Ovary (tissue), 9 donors: ENCODE results near the gene HUNK. TPM values are rescaled to one million over a fixed set of nuclear protein-coding genes. Genes with fewer than 3 reads are reported as not detected.

ENCODE experiments used
- DNase-seq, 5 donors: peaks; one replicate each; pipeline ENCODE4 v3.0.0-alpha.2; 2019 to 2020
- H3K27ac ChIP-seq, 2 donors: fragments of 200-600 bp; one replicate each; pipeline versions ENCODE4 v1.5.1 to v1.8.0; 2019 to 2022
- H3K27me3 ChIP-seq: fragments of 200-600 bp; one replicate; pipeline ENCODE4 v1.8.0; 2022
- H3K36me3 ChIP-seq: fragments of 200-600 bp; sonication (generic); one replicate; pipeline ENCODE4 v1.5.1; 2019
- H3K4me1 ChIP-seq: one replicate; pipeline ENCODE4 v1.8.1; 2013; ENCODE audit warnings: mild to moderate bottlenecking, moderate library complexity; ENCODE audit not compliant: insufficient read depth
- H3K4me3 ChIP-seq: fragments of 200-600 bp; sonication (generic); one replicate; pipeline ENCODE4 v1.5.1; 2017
- H3K9me3 ChIP-seq, 2 donors: fragments of 200-600 bp in 1 of 2; sonication (generic) in 1 of 2; one replicate each; pipeline versions ENCODE4 v1.5.1 to v1.8.1; 2013 to 2019; ENCODE audit warnings: mild to moderate bottlenecking in 1 of 2, moderate library complexity in 1 of 2
- EP300 ChIP-seq: sonication (generic); formaldehyde crosslinking; IDR thresholded peaks from one replicate; pipeline ENCODE4 v1.6.1; 2017; ENCODE audit warnings: antibody characterized with exemption
- POLR2A ChIP-seq: fragments of 450-650 bp; IDR thresholded peaks from one replicate; pipeline ENCODE4 v1.6.1; 2017; ENCODE audit warnings: antibody characterized with exemption, mild to moderate bottlenecking, moderate library complexity
- WGBS, 3 donors: extraction: QIAGEN DNeasy Blood & Tissue Kit in 1 of 3; methylation state at CpG; one replicate each; pipeline versions ENCODE4 v1.1.5 to v1.1.7; 2013 to 2017; 5-methylcytosine and 5-hydroxymethylcytosine counted together
- intact Hi-C, 4 donors: fragments of 100-400 bp; cut with DNase I; formaldehyde crosslinking; loops; one replicate each; pipeline versions ENCODE4 v1.11.0 to v1.15.1; 2022 to 2023
- polyA plus RNA-seq, 2 donors: library from polyadenylated mRNA; stranded (reverse); fragments of 200-250 nt in 1 of 2; fragments of 350-450 nt in 1 of 2; fragmentation: Illumina TruSeq in 1 of 2; extraction: RNeasy Lipid Tissue Mini Kit (QIAGEN cat#74804) in 1 of 2; gene quantifications; one replicate each; pipeline ENCODE4 v1.2.3, GENCODE V29; 2013 to 2014
- total RNA-seq, 7 donors: library from RNA; depleted of rRNA in 2 of 7; stranded (reverse); fragments of >200 nt in 2 of 7; fragmentation: NEBNext Ultra II Directional in 3 of 7; extraction: Animal tissue kit (Norgen Biotek cat#: 25700) in 3 of 7; gene quantifications; one replicate each; pipeline versions ENCODE4 v1.1.0 to v1.2.4, GENCODE V29; 2016 to 2023
- TF ChIP-seq, protein P1 (sequence below), 3 donors: fragments of 450-650 bp in 2 of 3; fragments of 200-600 bp in 1 of 3; IDR thresholded peaks; one replicate each; pipeline versions ENCODE4 v1.5.1 to v1.8.0; 2016 to 2022; ENCODE audit warnings: antibody characterized with exemption in 3 of 3, mild to moderate bottlenecking in 1 of 3
- donor health status: DM: no; HTN: no; CAD: no; lungs with moderate emphysema.
- donor health status: DM: no; HTN: no; CAD: no.
- donor health status: Bipolar disorder and iron deficiency.
- donor health status: DM: yes; HTN: yes; CAD: no.
- donor health status: DM: no; HTN: no; CAD: no.
- donor health status: DM: yes; HTN: yes; CAD: no.

Gene HUNK
- total and polyA plus RNA-seq, 9 donors = under 0.01 to 4.9 (median 1.6) TPM

- TF ChIP-seq POLR2A (no peak), EP300 (no peak)
- TF ChIP-seq, protein P1, sequence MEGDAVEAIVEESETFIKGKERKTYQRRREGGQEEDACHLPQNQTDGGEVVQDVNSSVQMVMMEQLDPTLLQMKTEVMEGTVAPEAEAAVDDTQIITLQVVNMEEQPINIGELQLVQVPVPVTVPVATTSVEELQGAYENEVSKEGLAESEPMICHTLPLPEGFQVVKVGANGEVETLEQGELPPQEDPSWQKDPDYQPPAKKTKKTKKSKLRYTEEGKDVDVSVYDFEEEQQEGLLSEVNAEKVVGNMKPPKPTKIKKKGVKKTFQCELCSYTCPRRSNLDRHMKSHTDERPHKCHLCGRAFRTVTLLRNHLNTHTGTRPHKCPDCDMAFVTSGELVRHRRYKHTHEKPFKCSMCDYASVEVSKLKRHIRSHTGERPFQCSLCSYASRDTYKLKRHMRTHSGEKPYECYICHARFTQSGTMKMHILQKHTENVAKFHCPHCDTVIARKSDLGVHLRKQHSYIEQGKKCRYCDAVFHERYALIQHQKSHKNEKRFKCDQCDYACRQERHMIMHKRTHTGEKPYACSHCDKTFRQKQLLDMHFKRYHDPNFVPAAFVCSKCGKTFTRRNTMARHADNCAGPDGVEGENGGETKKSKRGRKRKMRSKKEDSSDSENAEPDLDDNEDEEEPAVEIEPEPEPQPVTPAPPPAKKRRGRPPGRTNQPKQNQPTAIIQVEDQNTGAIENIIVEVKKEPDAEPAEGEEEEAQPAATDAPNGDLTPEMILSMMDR (IDR thresholded peaks at IDR 0.05) = no peak
- intact Hi-C loops = no loop called here
- no peak overlapping the region for H3K27ac ChIP-seq
- H3K9me3 ChIP-seq = no peaks in the 10 kb centered on the region
- no peak for DNase-seq
- no peak overlapping the region for H3K4me3 ChIP-seq
- WGBS, 3 donors = 95 to 96% (median 95%) methylated on average over 7 of the region's 7 CpGs
- no peaks in the 10 kb centered on the region for H3K27me3 ChIP-seq
- H3K36me3 ChIP-seq = no peaks in the 10 kb centered on the region
- H3K4me1 ChIP-seq = no peaks in the 10 kb centered on the region
Observed at GRCh38 chr21:31930001-31930400, 57.2 kb downstream of the HUNK start.

DNA sequence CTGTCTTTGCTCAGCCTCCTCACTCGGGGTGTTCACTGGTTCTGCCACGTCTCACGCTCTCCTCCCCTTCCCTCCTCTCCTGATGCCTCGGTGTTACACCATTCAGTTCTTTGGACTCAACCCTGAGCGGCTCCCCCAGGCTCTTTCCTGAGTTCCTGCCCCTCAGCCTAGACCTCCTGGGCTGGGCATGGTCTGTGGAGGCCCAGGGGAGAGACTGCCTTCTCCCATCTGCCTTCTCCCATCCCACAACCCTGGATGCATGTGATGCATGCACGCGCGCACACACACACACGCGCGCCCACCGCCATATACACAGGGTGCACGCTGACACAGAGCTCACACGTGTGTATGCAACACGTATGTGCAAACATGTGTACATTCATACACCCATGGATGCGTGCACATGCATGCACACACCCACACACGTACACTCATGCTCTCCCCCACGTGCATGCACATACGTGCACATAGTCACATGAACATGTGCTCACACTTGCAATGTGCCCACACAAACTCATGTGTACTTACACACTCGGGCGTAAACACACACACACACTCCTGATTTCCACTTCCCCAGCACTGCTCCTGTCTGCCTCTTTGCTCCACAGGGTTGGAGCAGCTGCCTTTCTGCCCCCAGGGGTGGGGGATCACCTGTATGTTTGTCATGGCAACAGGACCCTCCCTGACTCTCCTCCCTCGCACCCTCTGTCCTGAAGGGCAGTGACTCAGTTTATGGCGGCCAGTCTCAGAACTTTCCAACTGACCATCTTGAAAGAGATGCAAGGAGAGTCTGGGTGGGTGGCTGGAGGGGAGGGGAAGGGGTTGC, 59.0 kb downstream of the HUNK start:
- WGBS, 3 donors = 93 to 96% (median 94%) methylated on average over 23 of the region's 23 CpGs

GRCh38 chr21:31932470-31932764, 59.6 kb downstream of the HUNK start:
- no peak for DNase-seq
- WGBS, 3 donors = 52 to 67% (median 64%) methylated on average over 1 of the region's 1 CpG
- intact Hi-C loops = no loop called here
- Histone ChIP-seq H3K9me3 (no peaks in the 10 kb centered on the region), H3K4me1 (no peaks in the 10 kb centered on the region), H3K27ac (no peak overlapping the region), H3K4me3 (no peak overlapping the region), H3K27me3 (no peaks in the 10 kb centered on the region), H3K36me3 (no peaks in the 10 kb centered on the region)
- TF ChIP-seq EP300 = no peak
- TF ChIP-seq, protein P1 (IDR thresholded peaks at IDR 0.05) = no peak
- no peak for TF ChIP-seq POLR2A

More for the DNA sequence above, 59.0 kb downstream of the HUNK start:
- TF ChIP-seq POLR2A (no peak), EP300 (no peak)
- TF ChIP-seq, protein P1 (IDR thresholded peaks at IDR 0.05) = no peak
- DNase-seq = no peak
- Histone ChIP-seq H3K9me3 (no peaks in the 10 kb centered on the region), H3K27ac (no peak overlapping the region), H3K36me3 (no peaks in the 10 kb centered on the region), H3K4me3 (no peak overlapping the region), H3K4me1 (no peaks in the 10 kb centered on the region), H3K27me3 (no peaks in the 10 kb centered on the region)
- intact Hi-C loops = no loop called here

DNA sequence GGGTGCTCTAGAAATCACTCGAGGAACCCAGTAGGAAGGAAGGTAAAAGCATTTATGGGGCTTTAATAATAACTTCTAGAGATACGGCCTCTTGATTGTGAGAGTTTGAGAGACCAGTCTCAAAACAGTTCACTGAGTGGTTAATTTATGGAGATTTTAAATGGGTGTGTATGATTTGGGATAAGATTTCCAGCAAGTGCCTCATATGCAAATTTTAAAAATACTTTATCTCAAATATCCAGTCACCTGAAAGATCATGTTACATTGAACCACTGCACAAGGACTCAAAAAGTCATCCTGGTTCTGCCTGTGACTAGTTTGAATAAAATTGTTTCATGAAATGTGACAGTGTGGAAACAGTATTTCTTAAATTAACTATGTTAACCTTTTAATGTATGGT, 64.5 kb downstream of the HUNK start:
- no peaks in the 10 kb centered on the region for H3K27me3 ChIP-seq
- no peak overlapping the region for H3K4me3 ChIP-seq
- H3K9me3 ChIP-seq = no peaks in the 10 kb centered on the region
- no peak for TF ChIP-seq EP300
- no peak for TF ChIP-seq POLR2A
- TF ChIP-seq, protein P1 (IDR thresholded peaks at IDR 0.05) = no peak
- WGBS, 3 donors = 89 to 94% (median 92%) methylated on average over 2 of the region's 2 CpGs
- no peaks in the 10 kb centered on the region for H3K36me3 ChIP-seq
- intact Hi-C loops = no loop called here
- H3K4me1 ChIP-seq = peaks cover 3% of the 10 kb centered on the region
- H3K27ac ChIP-seq = no peak overlapping the region
- no peak for DNase-seq
